Stomach (tissue), 9 donors: ENCODE measurements around the gene ELAVL2. TPM values are rescaled to one million over a fixed set of nuclear protein-coding genes. Genes with fewer than 3 reads are reported as not detected.

Experiments used
- DNase-seq, 2 donors: peaks; one replicate each; pipeline versions ENCODE4 v3.0.0 to v3.0.0-alpha.2; 2013 to 2019
- H3K27ac ChIP-seq, 5 donors: fragments of 200-600 bp in 4 of 5; sonication (generic) in 4 of 5; one replicate each; pipeline ENCODE4 v1.5.1; 2013 to 2019; ENCODE audit warnings: mild to moderate bottlenecking in 1 of 5, moderate library complexity in 1 of 5
- H3K27me3 ChIP-seq, 3 donors: fragments of 200-600 bp; sonication (generic); one replicate each; pipeline ENCODE4 v1.5.1; 2017 to 2019; ENCODE audit warnings: mixed run types in 1 of 3
- H3K36me3 ChIP-seq, 4 donors: fragments of 200-600 bp; sonication (generic); 1 replicate in 3 of 4; 2 replicates in 1 of 4; pipeline ENCODE4 v1.5.1; 2016 to 2019
- H3K4me1 ChIP-seq, 4 donors: fragments of 200-600 bp; sonication (generic); one replicate each; pipeline ENCODE4 v1.5.1; 2016 to 2019
- H3K4me3 ChIP-seq, 4 donors: fragments of 200-600 bp; sonication (generic) in 3 of 4; one replicate each; pipeline ENCODE4 v1.5.1; 2016 to 2019; ENCODE audit warnings: mild to moderate bottlenecking in 1 of 4
- H3K9me3 ChIP-seq, 4 donors: fragments of 200-600 bp; sonication (generic); one replicate each; pipeline ENCODE4 v1.5.1; 2016 to 2019
- CTCF ChIP-seq, 7 experiments: fragments of 450-650 bp in 4 of 7; fragments of 200-600 bp in 3 of 7; sonication (generic) in 3 of 7; IDR thresholded peaks; one replicate each; pipeline ENCODE4 v1.5.1; 2016 to 2019; ENCODE audit warnings: antibody characterized with exemption in 7 of 7, control low read depth in 2 of 7, mild to moderate bottlenecking in 1 of 7
- EP300 ChIP-seq: sonication (generic); formaldehyde crosslinking; IDR thresholded peaks from one replicate; pipeline ENCODE4 v1.6.1; 2017; ENCODE audit warnings: antibody characterized with exemption
- POLR2A ChIP-seq, 4 donors: fragments of 450-650 bp; IDR thresholded peaks; one replicate each; pipeline ENCODE4 v1.6.1; 2016; ENCODE audit warnings: antibody characterized with exemption in 4 of 4, control low read depth in 2 of 4, mild to moderate bottlenecking in 1 of 4, moderate library complexity in 1 of 4
- POLR2AphosphoS5 ChIP-seq, 3 donors: sonication (generic); formaldehyde crosslinking; IDR thresholded peaks; one replicate each; pipeline ENCODE4 v1.6.1; 2016; ENCODE audit warnings: antibody characterized with exemption in 3 of 3
- WGBS, 5 donors: extraction: QIAGEN DNeasy Blood & Tissue Kit in 3 of 5; methylation state at CpG; one replicate each; pipeline versions ENCODE4 v1.1.5 to v1.1.7; 2013 to 2018; 5-methylcytosine and 5-hydroxymethylcytosine counted together
- intact Hi-C: fragments of 100-400 bp; cut with DNase I; formaldehyde crosslinking; loops from one replicate; pipeline ENCODE4 v1.15.1; 2023; ENCODE audit warnings: low total_unique reads
- polyA plus RNA-seq, 3 donors: library from polyadenylated mRNA; stranded (reverse); fragments of 200-250 nt; gene quantifications; one replicate each; pipeline ENCODE4 v1.2.3, GENCODE V29; 2013
- total RNA-seq, 5 donors: library from RNA; depleted of rRNA; stranded (reverse); fragments of >200 nt; gene quantifications; one replicate each; pipeline versions ENCODE4 v1.1.0 to v1.2.3, GENCODE V29; 2014 to 2016
- donor health status: healthy with polysubstance abuse.
- donor health status: Bipolar disorder and iron deficiency.
- donor health status: healthy.

Gene ELAVL2
- total and polyA plus RNA-seq, 8 donors, result 0.06 to 1.1 (median 0.18) TPM; not detected in 5

- Histone ChIP-seq H3K4me1 (no peaks in the 10 kb centered on the region), H3K27me3 (no peaks in the 10 kb centered on the region), H3K9me3 (peaks cover 0 to 5% (median 0%) of the 10 kb centered on the region in 4 donors), H3K4me3 (no peak overlapping the region), H3K36me3 (no peaks in the 10 kb centered on the region), H3K27ac (no peak overlapping the region)
- TF ChIP-seq POLR2A (IDR thresholded peaks at IDR 0.05), result no peak
- no peak for TF ChIP-seq EP300
- TF ChIP-seq CTCF (IDR thresholded peaks at IDR 0.05), result no peak
- no peak for TF ChIP-seq POLR2AphosphoS5 (IDR thresholded peaks at IDR 0.05)
- intact Hi-C loops, result no loop called here
- no peak for DNase-seq
- 46 to 78% (median 68%) methylated on average over 2 of the region's 2 CpGs for WGBS, 5 donors
Measured at GRCh38 chr9:23766613-23767012, 59.4 kb downstream of the ELAVL2 start.

DNA sequence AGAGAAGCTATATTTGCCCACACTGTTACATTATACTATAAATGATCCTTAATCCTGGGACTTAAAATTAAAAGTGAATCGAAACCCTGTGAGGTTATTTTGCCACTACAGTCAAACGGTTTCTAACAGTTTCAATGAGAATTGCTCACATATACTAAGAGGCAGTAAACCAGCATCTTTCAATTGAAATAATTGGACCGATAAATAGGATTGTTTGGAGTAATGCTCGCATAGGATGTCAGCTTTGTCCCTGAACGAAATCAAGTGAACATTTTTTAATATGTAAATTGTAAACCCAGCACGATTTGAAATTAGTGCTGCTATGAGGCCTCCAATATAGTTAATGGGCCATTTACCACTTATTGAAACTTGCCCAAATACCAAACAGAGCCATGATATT, 60.5 kb downstream of the ELAVL2 start:
- no peak overlapping the region for H3K27ac ChIP-seq
- TF ChIP-seq POLR2AphosphoS5 (IDR thresholded peaks at IDR 0.05) (no peak), CTCF (IDR thresholded peaks at IDR 0.05) (no peak), POLR2A (IDR thresholded peaks at IDR 0.05) (no peak), EP300 (no peak)
- no peak for DNase-seq
- H3K36me3 ChIP-seq, result no peaks in the 10 kb centered on the region
- H3K4me1 ChIP-seq, result no peaks in the 10 kb centered on the region
- intact Hi-C loops, result no loop called here
- 80 to 85% (median 83%) methylated on average over 6 of the region's 6 CpGs for WGBS, 5 donors
- H3K4me3 ChIP-seq, result no peak overlapping the region
- peaks cover 0 to 5% (median 0%) of the 10 kb centered on the region in 4 donors for H3K9me3 ChIP-seq
- H3K27me3 ChIP-seq, result no peaks in the 10 kb centered on the region

- Histone ChIP-seq H3K36me3 (no peaks in the 10 kb centered on the region), H3K27me3 (no peaks in the 10 kb centered on the region), H3K4me3 (no peak overlapping the region), H3K9me3 (no peaks in the 10 kb centered on the region), H3K4me1 (no peaks in the 10 kb centered on the region), H3K27ac (no peak overlapping the region)
- TF ChIP-seq CTCF (IDR thresholded peaks at IDR 0.05) (no peak), EP300 (no peak), POLR2A (IDR thresholded peaks at IDR 0.05) (no peak), POLR2AphosphoS5 (IDR thresholded peaks at IDR 0.05) (no peak)
- WGBS, 5 donors, result 76 to 91% (median 82%) methylated on average over 3 of the region's 3 CpGs
- intact Hi-C loops, result no loop called here
- no peak for DNase-seq
Measured at GRCh38 chr9:23764219-23764618, 61.8 kb downstream of the ELAVL2 start.

- Histone ChIP-seq H3K36me3 (no peaks in the 10 kb centered on the region), H3K27me3 (no peaks in the 10 kb centered on the region), H3K4me3 (no peak overlapping the region), H3K27ac (no peak overlapping the region), H3K4me1 (no peaks in the 10 kb centered on the region), H3K9me3 (no peaks in the 10 kb centered on the region)
- no peak for TF ChIP-seq POLR2AphosphoS5 (IDR thresholded peaks at IDR 0.05)
- TF ChIP-seq EP300, result no peak
- TF ChIP-seq CTCF (IDR thresholded peaks at IDR 0.05), result no peak
- TF ChIP-seq POLR2A (IDR thresholded peaks at IDR 0.05), result no peak
- WGBS, 5 donors, result 78 to 92% (median 87%) methylated on average over 5 of the region's 5 CpGs
- intact Hi-C loops, result no loop called here
- no peak for DNase-seq
Measured at GRCh38 chr9:23754551-23754950, 71.5 kb downstream of the ELAVL2 start.
